Stimulated activated CD8-positive, alpha-beta memory T cell treated with anti-CD3 and anti-CD28 coated beads, Interleukin-4, amount 100 ng/mL, for 1 hour (primary cell): ENCODE measurements around the gene MAST2.

Experiments
- DNase-seq, 2 donors: peaks; one replicate each; pipeline ENCODE4 v3.0.0-alpha.2; 2020; ENCODE audit warnings: low read depth in 2 of 2, low spot score in 1 of 2

MAST2 gene

GRCh38 chr1:46013581-46013980, 210.2 kb downstream of the MAST2 start:
- no peak for DNase-seq

- no peak for DNase-seq
Measured at GRCh38 chr1:46017876-46018503, 214.6 kb downstream of the MAST2 start.

GRCh38 chr1:46019348-46019747, 215.9 kb downstream of the MAST2 start:
- no peak for DNase-seq

GRCh38 chr1:46020010-46020409, 216.6 kb downstream of the MAST2 start:
- no peak for DNase-seq

GRCh38 chr1:46021046-46021996, 217.9 kb downstream of the MAST2 start:
- DNase-seq, result no peak

GRCh38 chr1:46026531-46026930, 223.1 kb downstream of the MAST2 start:
- no peak for DNase-seq

GRCh38 chr1:46027788-46028573, 224.6 kb downstream of the MAST2 start:
- no peak for DNase-seq

- DNase-seq, result no peak
Measured at GRCh38 chr1:46030074-46030870, 226.9 kb downstream of the MAST2 start.

GRCh38 chr1:46030876-46031660, 227.7 kb downstream of the MAST2 start:
- DNase-seq, result no peak

GRCh38 chr1:46034601-46035516, 231.4 kb downstream of the MAST2 start:
- no peak for DNase-seq

- DNase-seq, result peak; percentile 74 to 77
Measured at GRCh38 chr1:46036894-46037839, 233.8 kb downstream of the MAST2 start.

- no peak for DNase-seq
Measured at GRCh38 chr1:46039571-46040052, 236.2 kb downstream of the MAST2 start.

GRCh38 chr1:46041551-46041950, 238.1 kb downstream of the MAST2 start:
- DNase-seq, result no peak

- no peak for DNase-seq
Measured at GRCh38 chr1:46041974-46042373, 238.6 kb downstream of the MAST2 start.

GRCh38 chr1:46043458-46044017, 240.1 kb downstream of the MAST2 start:
- DNase-seq, result no peak

GRCh38 chr1:46044116-46044515, 240.7 kb downstream of the MAST2 start:
- DNase-seq, result no peak

- DNase-seq, result no peak
Measured at GRCh38 chr1:46053734-46054133, 250.3 kb downstream of the MAST2 start.
